ENCODE measurements around the gene URB1. TPM values are rescaled to one million over a fixed set of nuclear protein-coding genes. Genes with fewer than 3 reads are reported as not detected.

URB1 gene
- total RNA-seq, 1 donor, result 11.8 TPM

DNA sequence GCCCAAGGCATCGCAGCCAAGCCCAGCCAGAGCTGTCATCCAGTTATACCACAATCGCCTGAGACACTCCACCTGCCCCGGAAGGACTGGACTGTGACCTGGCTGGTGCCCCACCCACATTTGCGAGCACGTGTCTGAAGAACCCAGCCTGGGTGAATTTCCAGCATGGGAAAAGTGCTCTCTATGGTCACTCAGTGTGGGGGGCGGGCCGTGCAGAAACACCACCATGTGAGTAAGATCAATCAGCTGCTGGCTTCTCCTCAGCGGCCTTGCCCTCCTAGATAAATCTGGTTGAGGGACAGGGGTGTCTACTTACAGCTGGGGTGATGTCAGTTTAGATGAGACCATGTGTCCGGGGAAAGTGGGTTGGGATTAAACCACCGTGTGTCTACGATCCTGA is 44.8 kb downstream of the URB1 start:
- DNase-seq (ENCODE audit: low read depth in 2 of 3, low spot score in 2 of 3), result no peak

DNA sequence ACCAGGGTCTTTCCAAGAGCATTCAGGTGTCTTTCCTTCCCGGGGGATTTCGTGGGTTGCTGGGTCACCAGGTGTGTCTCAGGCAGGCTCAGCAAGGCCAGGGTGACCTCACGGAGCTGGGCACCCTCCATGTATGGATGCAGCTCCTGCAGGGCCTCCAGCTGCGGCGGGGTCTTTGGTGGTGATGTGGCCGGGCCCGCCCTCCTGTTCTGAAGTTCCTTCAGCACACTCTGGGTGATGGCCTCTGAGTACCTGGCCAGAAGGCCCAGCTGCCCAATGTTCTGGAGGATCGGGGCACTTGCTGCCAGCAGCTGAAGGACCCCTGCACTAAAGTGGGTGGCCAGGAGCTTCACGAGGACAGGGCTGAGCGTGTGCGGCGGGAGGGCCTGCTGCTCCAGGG is 45.5 kb downstream of the URB1 start:
- DNase-seq (ENCODE audit: low read depth in 2 of 3, low spot score in 2 of 3), result no peak

DNA sequence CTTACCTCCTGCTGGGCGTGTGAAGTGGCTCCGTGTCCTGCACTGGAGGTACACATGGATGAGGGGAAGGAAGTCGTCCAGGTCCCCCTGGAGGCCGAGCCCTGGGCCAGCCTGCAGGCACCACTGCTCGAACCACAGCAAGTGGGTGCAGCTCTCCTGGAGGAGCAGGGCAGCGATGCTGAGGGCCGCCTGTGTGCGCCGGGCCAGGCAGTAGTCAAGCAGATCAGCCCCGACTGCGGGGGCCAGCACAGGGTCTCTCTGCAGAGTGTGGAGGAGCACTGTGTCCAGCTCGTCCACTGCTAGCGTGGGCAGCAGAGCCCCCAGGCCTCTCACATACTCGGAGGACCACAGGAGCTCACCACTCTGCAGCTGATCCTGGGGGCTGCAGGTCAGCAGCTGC is 45.9 kb downstream of the URB1 start:
- DNase-seq (ENCODE audit: low read depth in 2 of 3, low spot score in 2 of 3), result no peak

DNA sequence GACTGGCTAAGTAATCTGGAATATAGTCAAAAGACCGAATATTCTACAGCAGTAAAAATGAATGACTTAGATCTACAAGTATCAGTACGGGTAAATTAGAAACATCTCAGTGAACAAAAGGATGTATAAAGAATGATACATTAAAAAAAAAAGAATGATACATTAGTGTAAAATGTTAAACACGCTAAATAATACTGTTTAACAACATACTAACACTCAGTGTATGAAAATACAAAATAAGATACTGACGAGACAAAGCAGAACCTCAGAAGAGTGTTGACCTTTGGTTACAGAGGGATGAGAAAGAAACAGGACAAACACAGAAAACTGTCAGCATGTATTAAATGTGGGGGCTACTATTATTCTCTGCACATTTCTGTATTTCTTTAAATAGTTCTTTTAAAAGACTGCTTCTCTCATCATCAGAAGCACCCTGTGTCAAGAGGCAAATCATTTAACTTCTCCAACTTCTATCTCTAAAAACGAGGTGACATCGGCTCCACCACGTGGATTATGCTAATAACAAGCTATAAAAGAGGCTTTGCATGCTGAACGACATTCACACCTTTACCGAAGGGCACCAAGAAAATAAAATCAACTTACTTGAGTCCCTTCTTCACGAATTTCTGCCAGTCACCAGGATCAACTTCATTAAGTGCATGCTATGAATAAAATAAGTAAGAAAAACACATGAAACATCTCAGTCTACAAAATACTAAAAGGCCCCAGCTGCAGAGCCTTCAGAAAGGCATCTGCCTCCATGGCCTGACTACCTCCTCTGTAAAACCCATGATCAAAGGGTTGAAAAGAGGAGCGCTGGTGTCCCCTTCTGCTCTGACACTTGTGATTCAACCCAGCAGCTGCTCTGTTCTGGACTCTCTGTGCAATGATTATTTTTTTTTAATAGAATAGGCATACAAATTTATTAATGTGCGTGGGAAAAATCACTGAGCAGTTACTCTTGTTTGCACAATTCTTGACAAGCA is 51.7 kb downstream of the URB1 start:
- no peak for DNase-seq (ENCODE audit: low read depth in 2 of 3, low spot score in 2 of 3)

DNA sequence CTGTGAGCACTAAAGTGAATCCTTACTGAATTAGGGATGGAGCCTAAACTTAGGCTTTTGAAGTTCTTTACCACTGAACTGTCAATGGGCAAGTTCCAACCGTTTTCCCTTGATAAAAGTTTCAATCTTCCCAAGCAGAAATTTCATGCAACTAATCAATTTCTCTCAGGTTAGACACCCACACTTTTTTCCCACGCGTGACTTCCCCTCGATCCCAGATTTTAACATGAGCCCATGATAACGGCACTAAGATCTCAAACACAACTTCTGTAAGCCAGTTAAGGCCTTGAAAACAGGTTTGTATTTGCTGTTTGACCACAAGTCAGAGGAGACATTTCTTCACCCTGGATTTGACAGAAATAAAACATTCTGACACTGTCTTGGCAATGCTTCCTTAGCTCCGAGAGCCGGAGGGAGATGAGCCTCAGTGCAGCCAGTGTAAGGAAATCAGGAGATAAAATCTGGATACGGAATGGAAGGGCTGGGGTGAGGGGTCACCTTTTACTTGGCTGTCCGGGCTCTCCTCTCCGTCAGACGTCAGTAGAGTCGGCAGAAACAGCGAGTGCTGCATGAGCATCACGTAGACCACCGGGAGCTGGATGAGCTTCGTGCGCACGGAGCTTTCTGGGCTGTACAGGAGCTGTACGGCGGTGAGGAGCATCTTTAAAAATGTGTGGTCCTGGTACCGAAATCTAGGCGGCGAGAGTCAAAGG is 54.4 kb downstream of the URB1 start:
- DNase-seq (ENCODE audit: low read depth in 2 of 3, low spot score in 2 of 3), result no peak

DNA sequence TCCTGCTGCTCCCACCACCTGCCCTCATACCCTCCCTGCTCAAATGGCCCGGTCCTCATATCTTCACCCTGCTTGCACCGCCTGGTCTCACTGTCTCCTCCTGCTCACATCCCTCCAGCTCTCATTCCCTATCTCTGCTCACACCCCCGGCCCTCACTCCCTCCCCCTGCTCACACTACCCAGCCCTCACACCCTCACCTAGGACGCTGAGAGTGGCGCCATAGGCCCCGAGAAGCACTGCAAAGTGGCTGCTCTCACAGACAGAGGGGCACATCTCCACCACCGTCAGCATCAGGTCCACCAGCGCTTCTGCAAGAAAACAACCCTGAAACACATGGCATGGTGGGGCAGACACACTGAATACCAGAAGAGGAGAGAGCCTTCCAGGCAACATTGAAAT is 55.6 kb downstream of the URB1 start:
- no peak for DNase-seq (ENCODE audit: low read depth in 2 of 3, low spot score in 2 of 3)

DNA sequence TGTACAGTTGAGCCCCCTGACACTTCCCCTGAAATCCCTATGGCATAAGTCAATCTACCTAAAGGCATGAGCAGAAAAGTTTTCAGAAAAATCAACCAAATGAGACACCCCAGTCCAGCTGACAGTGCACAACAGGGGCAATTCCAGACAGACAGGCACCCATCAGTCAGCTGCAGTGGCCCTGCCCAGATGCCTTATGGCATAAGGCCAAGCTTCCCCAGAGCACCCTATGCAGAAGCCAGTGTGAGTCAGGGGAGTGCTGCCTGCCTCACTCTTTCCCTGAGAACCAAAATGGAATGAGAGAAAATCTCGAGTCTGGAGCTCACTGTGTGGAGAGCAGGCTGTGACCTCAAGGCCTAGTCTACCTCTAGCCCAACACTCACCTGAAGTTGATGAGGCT is 56.1 kb downstream of the URB1 start:
- DNase-seq (ENCODE audit: low read depth in 2 of 3, low spot score in 2 of 3), result no peak

DNA sequence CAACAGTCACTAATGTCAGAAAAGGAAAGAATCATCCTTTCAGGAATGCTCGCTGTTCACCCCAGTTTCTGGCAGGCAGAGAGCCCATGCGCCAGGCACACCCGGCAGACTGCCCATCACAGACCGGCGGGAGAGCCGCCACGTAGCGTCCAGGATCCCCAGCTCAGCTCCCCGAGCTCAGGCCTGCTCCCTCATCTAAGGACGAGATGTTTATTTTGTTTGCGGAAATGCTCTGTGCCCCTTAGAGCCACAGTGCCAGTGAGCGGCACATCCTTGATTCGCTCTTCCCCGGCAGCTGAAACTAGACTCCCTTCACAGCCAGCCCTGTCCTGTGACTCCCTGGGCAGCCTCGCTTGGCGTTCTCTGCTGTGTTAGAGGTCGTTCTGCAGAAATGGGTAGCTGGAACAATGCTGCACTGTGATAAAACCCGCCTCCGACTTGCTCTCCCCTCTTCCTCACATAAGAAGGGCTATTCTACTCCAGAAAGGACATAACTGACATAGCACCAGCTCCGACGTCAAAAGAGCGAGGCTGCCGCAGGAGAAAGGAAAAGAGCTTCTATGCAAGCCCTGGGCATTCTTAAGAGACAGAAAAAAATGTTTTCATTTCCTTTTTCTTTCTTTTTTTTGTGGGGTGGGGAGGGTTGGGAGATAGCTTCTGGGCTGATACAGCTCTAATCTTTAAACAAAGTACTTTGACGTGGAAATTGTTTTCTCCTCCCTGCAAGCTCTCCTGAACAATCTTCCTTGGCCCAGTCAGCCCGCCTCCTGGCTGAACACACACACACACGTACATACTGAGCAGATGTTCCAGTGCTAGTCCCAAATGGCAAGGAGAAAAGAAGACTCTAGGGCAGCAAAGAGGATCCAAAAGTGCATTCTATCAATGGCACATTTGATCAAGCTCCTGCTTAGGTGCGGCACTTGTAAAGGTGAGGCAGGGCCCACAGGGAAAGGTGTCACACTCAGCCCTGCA is 56.9 kb downstream of the URB1 start:
- no peak for DNase-seq (ENCODE audit: low read depth in 2 of 3, low spot score in 2 of 3)

DNA sequence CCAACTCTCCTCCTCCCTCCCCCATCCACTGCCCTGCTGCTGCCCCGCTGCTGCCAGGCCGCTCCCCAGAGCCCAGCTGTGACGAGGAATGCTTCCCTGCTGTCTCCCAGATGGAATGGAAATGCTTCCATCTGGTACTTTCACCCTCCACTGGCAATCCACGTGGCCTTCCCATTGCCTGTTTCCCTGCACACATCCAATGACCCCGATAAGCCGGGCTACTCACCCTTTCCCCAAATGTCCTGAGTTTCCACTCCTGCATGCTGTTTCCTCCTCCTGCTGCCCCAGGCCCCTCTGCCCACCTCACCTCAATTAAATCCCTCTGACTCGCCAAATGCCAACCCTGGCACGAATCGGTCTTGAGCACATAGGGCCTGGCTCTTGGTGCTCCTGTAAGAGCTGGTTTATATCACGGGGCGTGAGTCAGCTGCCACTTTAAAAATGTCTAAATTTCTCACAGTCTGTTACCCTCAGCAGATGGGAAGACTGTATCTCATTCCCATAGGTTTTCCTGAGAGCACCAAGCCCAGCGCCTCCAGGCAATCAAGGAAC is 57.8 kb downstream of the URB1 start:
- DNase-seq (ENCODE audit: low read depth in 2 of 3, low spot score in 2 of 3), result no peak

DNA sequence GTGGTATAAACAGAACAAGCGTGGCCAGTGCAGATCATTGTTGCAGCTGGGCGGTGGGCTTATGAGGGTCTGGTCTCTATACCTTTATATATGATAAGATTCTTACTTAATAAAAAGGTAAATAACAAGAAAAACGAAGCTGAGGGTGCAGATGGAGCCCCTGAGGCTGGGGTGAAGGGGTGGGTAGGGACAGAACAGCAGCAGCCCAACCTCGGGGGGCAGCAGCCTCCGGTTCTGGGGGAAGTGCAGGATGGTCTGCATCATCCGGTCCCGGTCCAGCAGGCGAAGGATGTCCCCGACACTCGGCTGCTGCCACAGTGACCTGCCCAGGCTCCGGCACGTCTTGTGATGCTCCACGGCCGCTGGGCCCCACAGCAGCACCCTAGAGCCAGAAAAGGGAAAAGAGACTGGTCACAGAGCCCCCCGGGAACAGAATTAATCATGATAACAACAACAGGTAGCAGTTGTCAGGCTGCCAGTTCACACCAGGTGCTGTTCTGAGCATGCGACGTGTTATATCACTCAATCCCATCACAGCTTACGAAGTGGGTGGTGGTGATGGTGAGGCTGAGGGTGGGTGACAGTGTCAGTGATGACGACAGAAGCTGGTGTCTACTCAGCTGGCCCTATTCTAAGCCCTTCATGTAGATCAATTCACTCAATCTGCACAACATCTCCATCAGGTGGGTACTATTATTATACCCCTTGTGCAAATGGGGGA is 58.7 kb downstream of the URB1 start:
- DNase-seq (ENCODE audit: low read depth in 2 of 3, low spot score in 2 of 3), result no peak

DNA sequence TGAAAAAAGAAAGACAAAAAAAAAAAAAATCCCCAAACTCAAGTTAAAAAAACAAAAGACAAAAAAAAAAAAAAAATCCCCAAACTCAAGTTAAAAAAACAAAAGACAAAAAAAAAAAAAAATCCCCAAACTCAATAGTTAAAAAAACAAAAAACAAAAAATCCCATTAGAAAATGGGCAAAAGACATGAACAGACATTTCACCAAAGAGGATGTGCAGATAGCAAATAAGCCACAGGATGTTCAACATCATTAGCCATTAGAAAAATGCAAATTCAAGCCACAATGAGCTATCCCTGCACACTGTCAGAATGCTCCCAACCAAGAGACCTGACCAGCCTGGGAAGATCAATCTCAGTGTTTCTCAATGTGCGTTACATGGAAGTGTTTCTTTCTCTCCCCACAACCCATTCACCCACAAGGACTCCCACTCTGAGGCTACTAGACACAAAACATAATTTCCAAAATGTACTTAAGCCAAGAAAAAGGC is 60.3 kb downstream of the URB1 start:
- no peak for DNase-seq (ENCODE audit: low read depth in 2 of 3, low spot score in 2 of 3)

DNA sequence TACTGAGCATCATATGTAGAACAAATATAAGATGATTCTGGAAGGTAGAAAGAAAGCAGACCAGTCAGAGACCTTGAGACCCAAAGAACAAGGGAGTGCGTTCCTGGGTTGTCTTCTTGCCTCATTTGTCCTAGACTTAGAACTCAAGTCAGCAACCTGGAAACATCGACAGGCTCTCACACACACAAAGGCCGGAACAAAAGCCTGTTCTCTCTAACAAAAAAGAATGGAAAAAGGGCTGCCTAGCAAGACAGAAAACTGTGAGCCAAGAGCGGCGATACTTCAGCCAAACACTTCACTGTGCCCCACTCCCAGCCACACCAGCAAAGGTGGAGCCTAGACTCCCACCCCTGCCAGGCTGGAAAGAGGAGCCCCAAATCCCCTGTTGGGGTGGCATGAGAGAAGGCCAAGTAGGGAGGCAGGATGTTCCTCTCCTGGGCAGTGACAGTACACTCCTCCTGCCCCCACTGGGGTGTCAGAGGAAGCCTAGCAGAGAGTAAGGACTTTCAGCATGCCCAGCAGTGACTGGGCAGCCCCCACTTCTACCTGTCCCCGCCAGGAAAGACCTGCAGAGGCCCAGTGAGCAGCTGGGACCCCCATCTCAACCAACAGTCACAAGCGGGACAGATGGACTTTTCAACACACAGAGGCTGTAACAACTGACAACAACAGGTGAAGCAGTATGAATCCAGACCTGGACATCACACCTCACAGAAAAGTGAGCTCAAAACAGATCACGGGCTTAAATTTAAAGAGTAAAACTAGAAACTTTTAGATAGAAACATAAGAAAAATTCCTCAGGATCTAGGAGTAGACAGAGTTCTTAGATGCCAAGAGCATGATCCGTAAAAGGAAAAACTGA is 61.1 kb downstream of the URB1 start:
- no peak for DNase-seq (ENCODE audit: low read depth in 2 of 3, low spot score in 2 of 3)

DNA sequence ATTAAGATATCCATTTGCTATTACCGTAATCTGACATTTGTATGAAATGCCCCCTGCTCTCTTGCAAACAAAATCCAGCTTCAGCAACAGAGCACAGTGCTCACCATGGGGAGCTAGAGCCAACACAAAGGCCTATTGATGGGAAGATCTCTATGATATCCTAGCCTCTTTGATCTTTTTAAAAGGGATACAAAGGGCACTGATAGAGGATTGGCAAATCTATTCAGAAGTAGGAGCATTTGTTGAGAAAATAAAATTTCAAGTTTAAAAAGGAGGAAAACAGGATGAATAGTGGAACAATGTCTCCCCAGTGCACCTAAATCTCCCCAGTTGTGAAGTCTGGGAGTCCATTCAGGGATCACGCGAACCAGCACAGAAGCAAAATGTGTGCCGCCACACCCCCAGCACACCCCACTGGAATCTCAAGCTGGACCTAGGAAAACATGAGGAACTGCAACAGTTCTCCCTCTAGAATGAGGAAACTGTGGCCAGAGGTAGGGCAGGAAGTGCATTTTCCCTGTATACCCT is 62.0 kb downstream of the URB1 start:
- no peak for DNase-seq (ENCODE audit: low read depth in 2 of 3, low spot score in 2 of 3)

DNA sequence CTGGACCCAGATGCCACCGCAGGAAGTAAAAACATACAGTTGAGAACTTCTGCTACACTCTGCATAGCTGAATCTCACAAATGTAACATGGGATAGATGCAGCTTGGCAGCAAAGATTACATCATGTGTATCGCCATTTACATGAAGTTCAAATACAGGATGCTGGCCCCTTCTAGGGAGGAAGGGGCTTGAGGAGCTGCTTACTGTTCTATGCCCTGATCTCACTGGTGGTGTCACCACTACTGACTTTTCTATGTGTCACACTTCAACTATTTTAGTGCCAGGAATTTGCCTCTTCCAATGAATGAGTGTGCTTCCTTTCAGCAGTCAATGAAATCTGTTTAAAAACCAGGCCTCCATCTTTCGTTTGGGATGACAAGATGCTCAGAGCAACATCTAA is 63.0 kb downstream of the URB1 start:
- no peak for DNase-seq (ENCODE audit: low read depth in 2 of 3, low spot score in 2 of 3)

DNA sequence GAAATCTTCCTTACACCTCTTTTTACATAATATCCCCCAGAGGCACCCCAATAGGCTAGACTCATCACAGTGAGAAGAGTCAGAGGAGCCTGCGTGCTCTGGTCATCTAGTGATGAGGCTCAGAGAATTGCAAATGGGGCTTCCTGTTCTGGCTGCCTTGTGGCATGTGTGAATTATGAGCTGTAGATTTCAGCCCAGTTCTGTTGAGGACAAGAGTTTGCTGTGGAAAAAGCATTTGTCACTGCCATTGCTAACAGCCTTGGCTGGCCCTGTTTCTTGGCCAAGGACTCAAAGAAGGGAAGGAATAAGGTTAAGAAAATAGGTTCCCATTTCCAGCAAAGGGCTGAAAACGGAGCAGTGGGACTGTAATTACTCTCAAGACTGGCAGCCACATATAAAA is 63.5 kb downstream of the URB1 start:
- no peak for DNase-seq (ENCODE audit: low read depth in 2 of 3, low spot score in 2 of 3)

DNA sequence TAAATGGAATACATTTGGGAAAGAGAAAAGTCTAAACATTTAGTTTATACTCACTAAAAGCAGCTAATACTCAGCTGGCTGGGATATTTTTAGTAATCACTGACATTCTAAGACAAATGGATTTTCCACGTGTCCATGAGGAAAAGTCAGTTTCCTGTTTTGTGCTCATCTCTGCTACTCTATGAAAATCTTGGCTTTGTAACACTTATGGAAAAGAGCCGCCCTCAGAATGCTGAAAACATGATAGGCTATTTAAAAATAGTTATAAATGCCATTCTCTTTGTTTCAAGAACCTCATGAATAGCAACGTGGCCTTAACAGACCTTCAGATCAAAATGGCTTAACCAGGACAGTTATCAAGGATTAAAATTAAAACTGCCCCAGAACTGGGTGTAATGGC is 64.2 kb downstream of the URB1 start:
- DNase-seq (ENCODE audit: low read depth in 2 of 3, low spot score in 2 of 3), result no peak

DNA sequence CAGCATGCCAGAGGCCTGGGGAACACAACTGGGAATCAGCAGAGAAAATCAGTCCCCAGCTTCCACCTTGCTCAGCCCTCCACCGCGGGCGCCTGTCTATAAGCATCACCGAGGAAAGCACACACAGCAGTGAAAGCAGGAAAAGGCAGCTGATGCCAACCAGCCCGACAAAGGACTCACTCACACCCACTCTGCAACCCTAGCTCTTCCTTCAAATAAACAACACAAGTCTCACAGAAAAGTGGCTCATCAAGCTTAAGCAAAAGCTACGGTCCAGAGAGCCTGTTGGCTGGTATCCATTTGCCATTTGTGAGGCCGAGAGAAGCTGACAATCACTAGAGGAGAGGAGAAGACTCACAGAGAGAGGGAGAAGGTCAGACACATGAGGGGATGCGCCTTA is 67.1 kb downstream of the URB1 start:
- no peak for DNase-seq (ENCODE audit: low read depth in 2 of 3, low spot score in 2 of 3)

DNA sequence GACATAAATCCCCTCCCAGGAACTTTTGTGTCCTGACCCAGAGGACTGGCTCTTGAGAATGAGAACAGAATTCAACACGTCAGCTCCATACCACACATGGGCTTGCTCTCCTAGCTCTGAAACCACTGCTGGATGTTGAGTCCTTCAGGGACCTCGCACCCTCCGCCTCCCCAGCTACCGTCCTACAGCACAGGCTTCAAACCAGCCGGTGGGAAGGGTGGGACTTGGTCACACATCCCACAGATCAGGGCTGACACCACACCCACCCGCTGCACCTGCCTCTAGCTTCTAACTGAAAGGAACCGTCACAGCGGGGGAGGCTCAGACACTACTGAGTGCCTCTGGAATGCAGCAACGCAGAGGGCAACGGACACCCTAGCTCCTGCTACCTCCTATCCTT is 70.1 kb downstream of the URB1 start:
- DNase-seq (ENCODE audit: low read depth in 2 of 3, low spot score in 2 of 3), result no peak

DNA sequence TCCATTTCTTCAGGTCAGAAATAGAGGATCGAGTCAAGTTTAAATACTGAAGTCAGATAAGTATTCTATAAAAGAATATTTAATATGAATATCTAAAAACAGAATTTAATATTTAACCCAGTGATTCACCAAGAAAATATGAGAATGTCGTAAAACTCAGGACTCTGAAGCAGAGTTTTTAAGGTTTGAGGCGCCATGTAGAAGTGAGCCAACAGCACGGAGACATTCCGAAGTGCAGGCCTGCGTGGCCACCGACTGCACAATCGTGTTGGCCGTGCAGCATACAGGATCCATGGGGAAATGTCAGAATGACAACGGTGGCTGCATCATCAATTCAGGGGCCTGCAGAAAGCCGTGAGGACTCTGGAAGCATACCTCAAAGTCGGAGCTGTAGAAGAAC is 70.7 kb downstream of the URB1 start:
- DNase-seq (ENCODE audit: low read depth in 2 of 3, low spot score in 2 of 3), result no peak
